Ovary (tissue), 9 donors: ENCODE measurements around the gene GPR107. TPM values are rescaled to one million over a fixed set of nuclear protein-coding genes. Genes with fewer than 3 reads are reported as not detected.

ENCODE experiments used
- DNase-seq, 5 donors: peaks; one replicate each; pipeline ENCODE4 v3.0.0-alpha.2; 2019 to 2020
- H3K27ac ChIP-seq, 2 donors: fragments of 200-600 bp; one replicate each; pipeline versions ENCODE4 v1.5.1 to v1.8.0; 2019 to 2022
- H3K27me3 ChIP-seq: fragments of 200-600 bp; one replicate; pipeline ENCODE4 v1.8.0; 2022
- H3K36me3 ChIP-seq: fragments of 200-600 bp; sonication (generic); one replicate; pipeline ENCODE4 v1.5.1; 2019
- H3K4me1 ChIP-seq: one replicate; pipeline ENCODE4 v1.8.1; 2013; ENCODE audit warnings: mild to moderate bottlenecking, moderate library complexity; ENCODE audit not compliant: insufficient read depth
- H3K4me3 ChIP-seq: fragments of 200-600 bp; sonication (generic); one replicate; pipeline ENCODE4 v1.5.1; 2017
- H3K9me3 ChIP-seq, 2 donors: fragments of 200-600 bp in 1 of 2; sonication (generic) in 1 of 2; one replicate each; pipeline versions ENCODE4 v1.5.1 to v1.8.1; 2013 to 2019; ENCODE audit warnings: mild to moderate bottlenecking in 1 of 2, moderate library complexity in 1 of 2
- EP300 ChIP-seq: sonication (generic); formaldehyde crosslinking; IDR thresholded peaks from one replicate; pipeline ENCODE4 v1.6.1; 2017; ENCODE audit warnings: antibody characterized with exemption
- POLR2A ChIP-seq: fragments of 450-650 bp; IDR thresholded peaks from one replicate; pipeline ENCODE4 v1.6.1; 2017; ENCODE audit warnings: antibody characterized with exemption, mild to moderate bottlenecking, moderate library complexity
- WGBS, 3 donors: extraction: QIAGEN DNeasy Blood & Tissue Kit in 1 of 3; methylation state at CpG; one replicate each; pipeline versions ENCODE4 v1.1.5 to v1.1.7; 2013 to 2017; 5-methylcytosine and 5-hydroxymethylcytosine counted together
- intact Hi-C, 4 donors: fragments of 100-400 bp; cut with DNase I; formaldehyde crosslinking; loops; one replicate each; pipeline versions ENCODE4 v1.11.0 to v1.15.1; 2022 to 2023
- polyA plus RNA-seq, 2 donors: library from polyadenylated mRNA; stranded (reverse); fragments of 200-250 nt in 1 of 2; fragments of 350-450 nt in 1 of 2; fragmentation: Illumina TruSeq in 1 of 2; extraction: RNeasy Lipid Tissue Mini Kit (QIAGEN cat#74804) in 1 of 2; gene quantifications; one replicate each; pipeline ENCODE4 v1.2.3, GENCODE V29; 2013 to 2014
- total RNA-seq, 7 donors: library from RNA; depleted of rRNA in 2 of 7; stranded (reverse); fragments of >200 nt in 2 of 7; fragmentation: NEBNext Ultra II Directional in 3 of 7; extraction: Animal tissue kit (Norgen Biotek cat#: 25700) in 3 of 7; gene quantifications; one replicate each; pipeline versions ENCODE4 v1.1.0 to v1.2.4, GENCODE V29; 2016 to 2023
- TF ChIP-seq, protein P1 (sequence below), 3 donors: fragments of 450-650 bp in 2 of 3; fragments of 200-600 bp in 1 of 3; IDR thresholded peaks; one replicate each; pipeline versions ENCODE4 v1.5.1 to v1.8.0; 2016 to 2022; ENCODE audit warnings: antibody characterized with exemption in 3 of 3, mild to moderate bottlenecking in 1 of 3
- donor health status: DM: no; HTN: no; CAD: no; lungs with moderate emphysema.
- donor health status: DM: no; HTN: no; CAD: no.
- donor health status: Bipolar disorder and iron deficiency.
- donor health status: DM: yes; HTN: yes; CAD: no.
- donor health status: DM: no; HTN: no; CAD: no.
- donor health status: DM: yes; HTN: yes; CAD: no.

The GPR107 gene
- total and polyA plus RNA-seq, 9 donors: 11.6 to 44.0 (median 28.3) TPM

DNA sequence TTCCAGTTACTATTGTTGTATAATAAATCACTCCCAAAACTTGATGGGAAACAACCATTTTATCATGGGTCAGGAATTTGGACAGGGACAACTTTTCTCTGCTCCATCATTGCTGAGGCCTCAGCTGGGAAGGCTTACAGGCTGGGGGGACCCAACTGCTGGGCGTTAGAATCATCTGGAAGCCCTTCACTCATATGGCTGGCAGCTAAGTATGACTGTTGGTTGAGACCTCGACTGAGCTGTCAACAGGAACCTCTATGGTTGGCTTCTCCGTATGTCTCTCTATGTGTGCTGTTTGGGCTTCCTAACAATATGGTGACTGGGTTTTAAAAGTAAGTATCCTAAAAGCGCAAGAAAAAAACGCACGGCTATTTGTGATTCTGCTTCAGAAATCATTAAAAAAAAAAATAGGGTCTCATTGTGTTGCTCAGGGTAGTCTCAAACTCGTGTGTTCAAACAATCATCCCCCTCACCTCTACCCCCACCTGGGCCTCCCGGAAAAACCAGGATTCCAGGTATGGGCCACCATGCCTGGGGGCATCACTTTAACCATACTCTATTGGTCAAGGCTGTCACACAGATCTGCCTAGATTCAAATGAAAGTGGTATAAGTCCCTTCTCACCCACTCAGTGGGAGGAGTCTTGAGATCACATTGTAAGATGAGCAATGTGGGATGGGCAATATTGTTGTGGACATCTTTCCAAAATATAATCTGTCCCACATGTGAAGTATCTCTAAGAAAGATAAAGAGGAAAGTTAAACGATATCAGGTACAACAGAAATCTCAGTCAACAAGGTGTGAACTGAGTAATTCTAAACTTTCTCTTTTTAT, 26.0 kb upstream of the GPR107 start:
- Histone ChIP-seq H3K27ac (no peak overlapping the region), H3K27me3 (no peaks in the 10 kb centered on the region), H3K36me3 (no peaks in the 10 kb centered on the region), H3K9me3 (no peaks in the 10 kb centered on the region), H3K4me1 (peaks cover 4% of the 10 kb centered on the region), H3K4me3 (no peak overlapping the region)
- intact Hi-C loops: no loop called here
- DNase-seq: no peak
- 89 to 92% (median 89%) methylated on average over 9 of the region's 9 CpGs for WGBS, 3 donors
- TF ChIP-seq POLR2A: no peak

DNA sequence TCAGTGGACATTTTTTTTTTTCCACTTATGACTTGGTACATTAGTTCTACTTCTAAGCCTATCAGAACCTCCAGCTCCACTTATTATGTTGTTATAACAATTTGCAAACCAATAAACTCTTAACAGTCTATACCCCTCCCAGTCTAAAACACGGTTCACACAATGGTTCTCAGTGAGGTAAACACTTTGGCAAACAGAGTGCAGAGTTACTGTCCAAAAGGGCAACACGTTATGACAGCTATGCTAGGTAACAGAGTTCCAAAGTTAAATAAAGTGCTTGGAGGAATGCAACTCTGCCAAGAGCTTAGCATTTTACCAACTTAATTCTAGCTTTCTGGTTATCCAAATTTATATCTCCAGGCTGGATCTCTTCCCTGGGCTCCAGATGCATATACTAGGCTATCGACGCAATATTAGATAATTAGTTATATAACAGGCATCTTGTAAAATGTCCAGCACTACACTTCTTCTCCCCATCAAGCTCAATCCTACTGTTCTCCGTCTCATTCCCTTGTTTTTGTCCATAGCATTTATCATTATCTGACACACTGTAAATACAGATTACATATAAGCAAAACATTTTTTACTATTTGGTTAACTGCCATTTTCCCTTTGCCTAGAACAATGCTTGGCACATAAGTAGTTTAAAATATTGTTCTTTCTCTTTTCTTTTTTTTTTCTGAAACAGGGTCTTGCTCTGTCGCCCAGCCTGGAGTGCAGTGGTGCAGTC, 25.0 kb upstream of the GPR107 start:
- no peak overlapping the region for H3K4me3 ChIP-seq
- no peak overlapping the region for H3K27ac ChIP-seq
- no peak for DNase-seq
- H3K4me1 ChIP-seq: peaks cover 4% of the 10 kb centered on the region
- intact Hi-C loops: no loop called here
- no peaks in the 10 kb centered on the region for H3K27me3 ChIP-seq
- H3K36me3 ChIP-seq: no peaks in the 10 kb centered on the region
- H3K9me3 ChIP-seq: no peaks in the 10 kb centered on the region
- 63 to 69% (median 64%) methylated on average over 6 of the region's 6 CpGs for WGBS, 3 donors
- no peak for TF ChIP-seq EP300
- TF ChIP-seq, protein P1, sequence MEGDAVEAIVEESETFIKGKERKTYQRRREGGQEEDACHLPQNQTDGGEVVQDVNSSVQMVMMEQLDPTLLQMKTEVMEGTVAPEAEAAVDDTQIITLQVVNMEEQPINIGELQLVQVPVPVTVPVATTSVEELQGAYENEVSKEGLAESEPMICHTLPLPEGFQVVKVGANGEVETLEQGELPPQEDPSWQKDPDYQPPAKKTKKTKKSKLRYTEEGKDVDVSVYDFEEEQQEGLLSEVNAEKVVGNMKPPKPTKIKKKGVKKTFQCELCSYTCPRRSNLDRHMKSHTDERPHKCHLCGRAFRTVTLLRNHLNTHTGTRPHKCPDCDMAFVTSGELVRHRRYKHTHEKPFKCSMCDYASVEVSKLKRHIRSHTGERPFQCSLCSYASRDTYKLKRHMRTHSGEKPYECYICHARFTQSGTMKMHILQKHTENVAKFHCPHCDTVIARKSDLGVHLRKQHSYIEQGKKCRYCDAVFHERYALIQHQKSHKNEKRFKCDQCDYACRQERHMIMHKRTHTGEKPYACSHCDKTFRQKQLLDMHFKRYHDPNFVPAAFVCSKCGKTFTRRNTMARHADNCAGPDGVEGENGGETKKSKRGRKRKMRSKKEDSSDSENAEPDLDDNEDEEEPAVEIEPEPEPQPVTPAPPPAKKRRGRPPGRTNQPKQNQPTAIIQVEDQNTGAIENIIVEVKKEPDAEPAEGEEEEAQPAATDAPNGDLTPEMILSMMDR (IDR thresholded peaks at IDR 0.05): no peak
- no peak for TF ChIP-seq POLR2A

DNA sequence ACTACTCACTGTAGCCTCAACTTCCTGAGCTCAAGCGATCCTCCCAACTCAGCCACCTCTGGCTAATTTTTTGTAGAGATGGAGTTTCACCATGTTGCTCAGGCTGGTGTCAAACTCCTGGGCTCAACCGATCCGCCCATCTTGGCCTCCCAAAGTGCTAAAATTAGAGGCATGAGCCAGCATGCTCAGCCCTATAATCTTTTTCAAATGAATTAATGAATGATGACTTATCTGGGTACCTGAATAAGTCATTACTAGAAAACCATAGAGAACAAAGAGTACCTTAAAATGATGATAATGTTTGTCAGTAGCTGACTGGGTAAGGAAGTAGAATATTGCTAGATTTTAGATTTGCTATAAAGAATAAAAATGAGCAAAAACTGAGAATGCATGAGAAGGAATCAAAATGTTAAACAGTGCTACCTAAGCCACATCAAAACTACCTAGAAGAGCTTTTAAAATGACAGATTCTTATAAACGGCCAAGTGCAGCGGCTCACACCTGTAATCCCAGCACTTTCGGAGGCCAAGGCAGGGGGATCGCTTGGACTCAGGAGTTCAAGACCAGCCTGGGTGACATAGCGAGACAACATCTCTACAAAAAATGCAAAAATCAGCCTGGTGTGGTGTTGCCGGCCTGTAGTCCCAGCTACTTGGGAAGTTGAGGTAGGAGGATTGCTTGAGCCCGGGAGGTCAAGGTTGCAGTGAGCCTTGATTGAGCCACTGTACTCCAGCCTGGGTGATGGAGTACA, 24.3 kb upstream of the GPR107 start:
- 88 to 91% (median 88%) methylated on average over 10 of the region's 10 CpGs for WGBS, 3 donors
- Histone ChIP-seq H3K4me3 (no peak overlapping the region), H3K4me1 (peaks cover 4% of the 10 kb centered on the region), H3K9me3 (no peaks in the 10 kb centered on the region), H3K27ac (no peak overlapping the region), H3K36me3 (no peaks in the 10 kb centered on the region), H3K27me3 (no peaks in the 10 kb centered on the region)
- intact Hi-C loops: no loop called here
- TF ChIP-seq EP300: no peak
- TF ChIP-seq POLR2A: no peak
- TF ChIP-seq, protein P1 (IDR thresholded peaks at IDR 0.05): no peak
- DNase-seq: no peak

DNA sequence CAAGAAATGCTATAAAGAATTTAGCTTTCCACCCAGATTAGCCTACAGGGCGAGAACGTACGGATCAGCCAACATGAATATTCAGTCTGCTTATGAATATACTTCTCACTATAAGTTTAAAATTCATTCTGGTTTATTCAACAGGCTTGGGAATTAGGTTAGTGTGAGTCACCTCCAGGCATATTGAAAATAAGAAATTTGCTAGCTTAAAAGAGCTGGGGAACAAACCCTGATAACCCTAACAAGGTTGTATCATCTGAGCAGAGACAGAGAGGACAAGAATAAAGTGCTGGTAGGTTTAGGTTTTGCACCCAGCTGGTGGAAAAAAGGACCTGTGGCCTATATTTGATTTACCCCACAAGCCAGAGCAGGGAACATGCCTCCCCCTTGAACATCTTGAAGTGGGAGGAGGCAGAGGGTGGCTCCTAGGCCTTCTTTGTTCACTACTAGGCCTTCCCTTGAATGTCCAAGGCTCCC, 23.0 kb upstream of the GPR107 start:
- H3K27me3 ChIP-seq: no peaks in the 10 kb centered on the region
- intact Hi-C loops: no loop called here
- TF ChIP-seq, protein P1 (IDR thresholded peaks at IDR 0.05): no peak
- no peak for TF ChIP-seq POLR2A
- TF ChIP-seq EP300: no peak
- no peak overlapping the region for H3K4me3 ChIP-seq
- no peak for DNase-seq
- WGBS, 3 donors: 95 to 98% (median 96%) methylated on average over 3 of the region's 3 CpGs
- H3K4me1 ChIP-seq: peaks cover 6% of the 10 kb centered on the region
- no peaks in the 10 kb centered on the region for H3K36me3 ChIP-seq
- no peaks in the 10 kb centered on the region for H3K9me3 ChIP-seq
- no peak overlapping the region for H3K27ac ChIP-seq
